Measurements from ENCODE around the gene PTER.

Gene PTER, protein sequence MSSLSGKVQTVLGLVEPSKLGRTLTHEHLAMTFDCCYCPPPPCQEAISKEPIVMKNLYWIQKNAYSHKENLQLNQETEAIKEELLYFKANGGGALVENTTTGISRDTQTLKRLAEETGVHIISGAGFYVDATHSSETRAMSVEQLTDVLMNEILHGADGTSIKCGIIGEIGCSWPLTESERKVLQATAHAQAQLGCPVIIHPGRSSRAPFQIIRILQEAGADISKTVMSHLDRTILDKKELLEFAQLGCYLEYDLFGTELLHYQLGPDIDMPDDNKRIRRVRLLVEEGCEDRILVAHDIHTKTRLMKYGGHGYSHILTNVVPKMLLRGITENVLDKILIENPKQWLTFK

DNA sequence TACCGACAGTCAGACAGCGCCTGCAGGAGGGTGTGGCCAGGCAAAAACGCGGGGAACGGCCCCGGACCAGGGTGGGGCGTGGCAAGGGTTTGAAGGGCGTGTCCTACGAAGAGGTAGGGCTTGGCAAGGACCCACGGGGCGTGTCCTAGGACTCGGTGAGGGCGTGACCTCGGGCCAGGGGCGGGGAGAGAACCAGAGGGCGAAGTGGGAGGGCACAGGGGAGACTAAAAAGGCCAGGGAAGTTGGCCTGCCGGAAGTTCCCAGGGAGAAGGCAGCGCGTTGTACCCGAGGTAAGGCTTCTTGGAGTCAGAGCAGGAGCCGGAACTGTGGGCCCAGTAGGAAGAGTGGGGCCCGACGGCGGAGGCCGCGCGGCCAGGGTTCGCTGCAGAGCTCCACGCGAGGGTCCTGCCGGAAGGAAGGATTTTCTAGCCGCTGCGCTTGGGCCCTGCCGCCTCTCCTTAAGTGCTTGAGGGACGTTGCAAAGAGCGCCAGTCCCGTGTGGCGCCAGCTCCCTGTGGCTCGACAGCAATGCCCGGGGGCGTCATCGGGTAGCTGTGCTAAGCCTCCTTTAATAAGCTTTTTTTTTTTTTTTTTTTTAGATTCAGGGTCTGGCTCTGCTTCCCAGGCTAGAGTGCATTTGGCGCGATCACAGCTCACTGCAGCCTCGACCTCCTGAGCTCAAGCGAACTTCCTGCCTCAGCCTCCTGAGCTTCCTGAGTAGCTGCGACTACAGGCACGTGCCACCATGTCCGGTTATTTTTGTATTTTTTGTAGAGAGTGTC is at the start of gene PTER:
Gene PTER, plus strand, starts transcription at position 253 of the 782 bp plus-strand sequence. CDS start 47,375 bp downstream, outside the sequence.
- FAIRE-seq = peak; percentile 81

DNA sequence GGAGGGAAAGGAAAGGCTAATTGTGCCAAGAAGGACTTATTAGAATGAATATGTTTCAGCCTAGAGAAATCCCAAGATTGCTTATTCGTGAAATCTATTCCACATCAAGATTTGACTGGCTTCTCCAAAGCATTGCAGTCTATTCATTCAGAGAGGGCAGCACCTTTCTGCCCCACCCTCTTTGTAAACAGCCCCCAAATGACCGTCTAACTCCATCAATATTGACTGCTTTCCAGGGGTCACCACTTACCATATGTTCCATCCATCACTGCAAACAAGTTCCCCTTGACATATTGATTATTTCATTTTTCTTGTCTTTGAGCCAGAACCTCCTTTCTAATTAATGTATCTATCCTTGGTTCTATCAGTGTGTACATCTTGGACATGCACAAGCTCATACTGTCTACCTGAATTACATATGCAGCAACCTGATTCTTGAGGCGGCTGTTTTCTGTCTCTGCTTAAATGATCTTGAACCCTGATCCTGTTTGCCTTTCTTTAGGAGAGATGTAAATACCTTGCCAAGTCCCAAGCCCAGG is 44.2 kb upstream of the PTER start:
- FAIRE-seq = no peak

DNA sequence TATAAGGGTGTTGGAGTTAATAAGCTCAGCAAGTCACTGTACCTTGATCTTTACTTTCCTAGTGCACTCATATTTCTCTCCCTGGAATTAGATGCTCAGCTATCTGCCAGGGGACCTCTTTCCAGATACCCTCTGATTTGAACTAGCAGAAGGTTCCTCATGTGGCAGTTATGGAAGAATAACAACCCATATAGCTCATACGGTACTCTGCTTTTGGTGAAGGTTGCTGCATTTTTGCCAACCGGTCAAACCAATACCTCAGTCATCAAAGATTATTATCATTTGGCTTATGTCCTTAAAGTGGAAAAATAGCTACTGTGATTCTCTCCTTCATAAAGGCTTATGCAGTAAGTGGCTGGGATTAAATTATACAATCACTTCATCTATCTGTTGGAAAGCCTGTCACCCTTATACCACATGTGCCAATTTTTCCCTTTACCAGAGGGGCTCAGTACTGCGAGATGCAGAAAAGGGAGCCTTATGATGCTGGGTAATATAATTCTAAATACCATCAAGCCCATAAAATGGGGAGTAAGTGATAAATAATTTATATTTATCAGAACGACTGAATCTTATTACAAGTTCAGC is 43.4 kb upstream of the PTER start:
- no peak for FAIRE-seq

DNA sequence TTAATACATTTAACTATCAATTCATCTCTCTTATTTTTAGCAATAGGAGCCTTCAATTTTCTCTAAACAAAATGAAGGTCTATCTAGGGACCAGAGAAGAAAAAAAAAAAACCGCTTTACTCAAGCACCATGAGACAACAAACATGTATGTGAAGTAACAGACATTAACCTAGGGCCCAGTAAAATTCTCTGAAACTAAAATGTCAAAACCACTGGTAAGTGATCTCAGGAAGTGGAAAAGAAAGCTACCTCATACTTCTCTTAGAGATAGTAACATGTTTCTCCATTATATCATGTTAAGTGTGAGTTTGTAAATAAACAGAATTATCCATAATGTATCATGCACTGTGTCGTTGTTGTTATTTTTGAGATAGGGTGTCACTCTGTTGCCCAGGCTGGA is 35.4 kb upstream of the PTER start:
- no peak for FAIRE-seq

DNA sequence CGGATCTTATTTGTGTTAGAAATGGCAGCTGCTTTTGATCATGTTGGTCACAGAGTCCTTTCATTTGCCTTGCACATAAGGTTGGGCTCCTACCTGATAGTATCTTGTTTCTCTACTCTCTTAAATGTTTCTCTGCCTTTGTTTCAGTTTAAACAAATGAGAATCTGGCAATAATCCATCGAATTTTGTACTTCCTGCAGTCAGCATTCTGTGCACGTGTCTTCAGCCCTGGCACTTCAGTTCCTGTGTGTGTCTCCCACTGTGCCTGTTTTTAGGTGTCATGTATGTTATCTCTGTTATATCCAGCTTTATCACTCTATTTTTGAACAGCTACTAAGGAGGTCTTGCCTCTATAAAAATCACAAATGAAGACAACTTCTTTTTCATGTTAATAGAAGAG is 28.4 kb upstream of the PTER start:
- no peak for FAIRE-seq

DNA sequence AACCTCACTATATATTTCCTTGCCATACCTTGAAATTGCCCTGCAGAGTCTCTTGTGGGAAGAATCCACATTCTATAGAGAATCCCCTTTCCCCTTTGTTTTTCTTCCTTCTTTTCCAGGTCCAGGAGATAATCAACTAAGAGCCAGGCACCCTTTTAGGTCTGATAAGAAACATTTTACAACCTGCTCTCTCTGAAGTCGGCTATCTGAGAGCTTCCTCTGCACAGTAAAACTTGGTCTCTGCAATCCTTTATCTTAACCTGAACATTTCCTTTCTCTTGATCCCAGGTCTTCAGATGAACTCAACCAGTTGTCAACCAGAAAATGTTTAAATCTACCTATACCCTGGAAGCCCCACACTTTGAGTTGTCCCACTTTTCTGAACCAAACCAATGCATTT is 19.5 kb upstream of the PTER start:
- no peak for FAIRE-seq

DNA sequence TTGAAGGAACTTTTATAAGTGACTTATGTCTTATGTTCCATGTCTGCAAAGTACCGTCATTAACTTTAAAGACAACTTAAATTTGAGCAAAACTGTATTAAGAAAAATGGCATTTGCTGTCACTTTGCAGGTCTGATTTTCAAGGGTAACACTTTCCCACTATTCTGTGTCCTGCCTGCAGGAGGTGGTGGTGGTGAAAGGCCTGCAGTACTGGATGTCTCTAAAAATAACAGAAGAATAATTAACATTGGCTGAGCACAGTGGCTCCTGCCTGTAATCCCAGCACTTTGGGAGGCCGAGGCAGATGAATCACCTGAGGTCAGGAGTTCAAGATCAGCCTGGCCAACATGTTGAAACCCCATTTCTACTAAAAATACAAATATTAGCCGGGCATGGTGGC is 13.2 kb upstream of the PTER start:
- no peak for FAIRE-seq

DNA sequence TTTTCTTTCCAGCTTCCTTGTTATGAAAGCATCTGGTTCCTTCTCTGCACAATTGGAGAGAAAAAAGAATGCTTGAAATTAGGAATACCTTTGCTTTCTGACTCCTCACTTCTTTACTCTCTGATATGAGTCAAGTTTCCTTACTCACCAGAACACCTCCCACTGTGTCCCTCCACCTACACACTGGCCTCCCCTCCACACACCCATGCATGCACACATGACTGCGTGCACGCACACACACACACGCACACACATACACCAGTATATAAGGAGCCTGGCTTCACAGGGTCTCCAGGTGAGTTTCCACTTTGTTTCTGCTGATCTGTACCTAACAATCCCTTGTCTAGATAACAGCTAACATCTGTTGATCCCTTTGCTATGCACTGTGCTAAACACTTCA is 11.4 kb upstream of the PTER start:
- FAIRE-seq = no peak

DNA sequence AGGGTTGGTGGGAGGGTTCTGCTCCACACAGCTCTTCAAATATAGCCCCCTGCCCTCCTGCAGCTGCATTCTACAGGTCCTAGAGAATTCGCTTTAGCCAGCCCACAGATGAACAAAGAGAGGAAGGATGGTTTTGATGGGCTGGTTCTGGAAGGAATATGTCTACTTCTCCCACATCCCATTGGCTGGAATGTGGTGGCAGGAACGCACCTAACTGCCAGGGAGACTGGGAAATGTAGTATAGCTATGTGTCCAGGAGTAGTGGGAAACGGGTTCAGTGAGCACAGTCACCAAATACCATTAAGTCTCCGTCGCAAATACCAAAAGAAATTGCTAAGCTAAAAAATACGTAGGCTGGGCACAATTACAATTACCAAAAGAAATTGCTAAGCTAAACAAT is 7.3 kb upstream of the PTER start:
- no peak for FAIRE-seq

DNA sequence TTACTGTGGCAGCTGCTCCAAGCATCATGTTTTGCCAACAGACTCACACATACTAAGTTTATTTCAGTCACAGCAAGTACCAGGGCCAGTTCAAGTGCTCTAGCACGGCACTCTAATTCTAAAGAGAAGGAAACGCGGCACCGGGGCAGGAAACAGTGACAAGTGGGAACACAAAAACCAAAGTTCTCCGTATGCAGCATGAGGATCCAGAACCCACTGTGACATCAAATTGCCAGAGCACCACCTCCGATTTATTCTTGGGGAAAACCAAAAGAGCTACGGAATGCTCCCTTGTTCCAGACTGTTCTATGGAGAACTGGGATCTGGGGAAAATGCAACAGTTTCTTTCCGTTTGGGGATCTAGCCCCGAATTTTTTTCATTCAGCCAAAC is 448 bp upstream of the PTER start:
- FAIRE-seq = no peak

DNA sequence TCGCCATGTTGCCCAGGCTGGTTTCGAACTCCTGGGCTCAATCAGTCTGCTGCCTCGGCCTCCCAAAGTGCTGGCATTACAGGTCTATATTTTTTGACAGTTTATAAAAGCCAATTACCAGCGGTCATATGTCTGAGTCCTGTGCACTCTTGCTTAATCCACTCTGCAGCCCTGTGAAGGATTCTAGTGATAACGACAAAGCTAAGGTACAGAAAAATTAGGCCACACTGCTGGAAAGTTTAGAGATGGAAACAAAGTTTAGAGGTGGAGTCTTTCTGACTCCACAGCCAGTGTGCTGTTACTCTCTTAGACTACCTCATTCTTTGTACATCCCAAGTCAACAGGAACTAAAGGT is 707 bp downstream of the PTER start:
- no peak for FAIRE-seq

DNA sequence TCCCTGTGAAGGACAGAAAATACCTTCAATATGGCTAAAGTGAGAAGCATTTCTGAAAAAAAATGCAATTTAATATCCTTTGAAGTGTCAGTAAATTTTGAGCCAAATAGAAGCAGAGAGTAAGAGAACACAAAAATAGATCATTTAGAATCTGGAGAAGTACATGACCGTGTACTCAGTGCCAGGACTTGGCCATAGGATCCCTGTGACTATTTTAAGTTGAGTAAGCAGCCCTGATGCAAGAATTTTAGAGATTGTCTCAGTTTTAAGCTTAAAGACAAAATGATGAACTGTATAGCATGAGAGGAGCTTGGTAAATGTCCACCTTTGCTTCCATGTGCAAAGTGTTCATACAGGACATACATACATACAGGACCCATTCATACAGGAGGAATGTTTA is 2.5 kb downstream of the PTER start:
- FAIRE-seq = no peak

DNA sequence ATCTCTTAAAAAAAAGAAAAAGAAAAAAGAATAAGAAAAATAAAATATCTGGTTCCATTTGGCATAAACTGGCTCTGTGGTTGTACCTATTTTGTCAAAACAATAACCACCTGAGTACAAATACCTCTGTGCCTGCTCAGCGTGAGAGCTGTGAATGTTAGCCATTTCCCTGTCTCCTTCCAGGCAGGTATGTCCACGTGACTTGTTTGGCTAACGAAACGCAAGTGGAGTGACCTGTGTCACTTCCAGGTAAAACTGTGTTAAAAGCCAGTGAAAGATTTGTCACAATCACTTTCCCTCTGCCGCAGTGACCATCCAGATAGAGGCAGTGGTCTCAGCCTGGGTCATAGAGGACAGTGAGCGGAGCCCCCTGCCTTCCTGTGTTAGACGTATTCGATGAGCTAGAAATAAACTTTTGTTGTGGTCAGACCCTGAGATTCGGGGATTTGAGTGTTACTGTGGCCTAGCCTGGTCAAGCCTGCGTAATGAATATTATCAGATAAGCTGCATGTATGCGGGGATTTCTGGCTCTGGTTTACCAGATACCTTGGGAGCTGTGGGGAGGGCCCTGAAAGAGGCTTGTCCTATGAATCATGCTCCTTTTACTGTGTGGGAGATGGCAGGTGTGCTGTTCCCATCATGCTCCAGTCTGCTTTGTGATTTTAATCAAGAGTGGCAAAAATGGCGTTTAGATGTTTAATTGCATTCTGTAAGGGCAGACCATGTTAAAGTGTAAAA is 3.8 kb downstream of the PTER start:
- FAIRE-seq = no peak

DNA sequence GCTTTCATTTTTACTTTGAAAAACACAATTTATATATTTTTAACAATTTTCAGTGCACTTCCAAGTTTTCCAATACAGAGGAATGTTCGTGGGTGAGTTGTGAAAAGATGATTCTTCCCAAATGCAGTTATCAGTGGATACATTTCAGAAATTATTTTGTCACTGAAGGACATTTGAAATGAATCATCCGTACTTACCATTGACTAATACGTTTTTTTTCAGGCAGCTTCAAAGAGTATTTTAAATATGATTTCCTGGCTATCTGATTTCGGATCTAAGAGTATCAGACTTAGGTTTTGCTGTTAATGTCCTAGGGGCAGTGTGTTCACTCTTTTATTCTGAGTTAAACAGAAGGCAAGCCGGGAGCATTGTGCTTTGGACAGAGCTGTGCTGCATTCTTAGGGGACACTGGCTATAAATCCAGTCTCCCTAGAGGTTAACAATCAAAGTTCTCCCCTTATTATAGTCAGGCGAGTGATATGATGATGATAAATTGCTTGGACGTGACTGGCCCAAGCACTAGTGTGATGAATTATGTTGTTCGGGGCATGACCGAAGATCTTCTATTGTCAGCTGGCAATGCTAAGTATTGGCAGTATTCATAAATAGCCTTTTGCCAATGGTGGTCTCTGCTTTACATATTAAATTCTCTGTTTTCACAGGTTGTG is 4.5 kb downstream of the PTER start:
- FAIRE-seq = no peak

DNA sequence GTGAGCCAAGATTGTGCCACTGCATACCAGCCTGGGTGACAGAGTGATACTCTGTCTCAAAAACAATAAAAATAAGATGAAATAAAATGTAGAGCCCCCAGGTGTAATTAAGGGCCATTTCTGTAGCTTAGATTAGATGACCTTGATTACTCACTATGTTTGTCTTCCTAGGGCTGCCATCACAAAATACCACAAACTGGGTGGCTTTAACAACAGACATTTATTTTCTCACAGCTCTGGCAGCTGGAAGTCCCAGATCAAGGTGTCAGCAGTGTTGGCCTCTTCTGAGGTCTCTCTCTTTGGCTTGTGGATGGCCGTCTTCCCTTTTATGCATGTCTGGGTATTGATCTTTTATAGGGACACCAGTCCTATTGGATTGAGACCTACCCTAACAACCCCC is 6.1 kb downstream of the PTER start:
- no peak for FAIRE-seq

DNA sequence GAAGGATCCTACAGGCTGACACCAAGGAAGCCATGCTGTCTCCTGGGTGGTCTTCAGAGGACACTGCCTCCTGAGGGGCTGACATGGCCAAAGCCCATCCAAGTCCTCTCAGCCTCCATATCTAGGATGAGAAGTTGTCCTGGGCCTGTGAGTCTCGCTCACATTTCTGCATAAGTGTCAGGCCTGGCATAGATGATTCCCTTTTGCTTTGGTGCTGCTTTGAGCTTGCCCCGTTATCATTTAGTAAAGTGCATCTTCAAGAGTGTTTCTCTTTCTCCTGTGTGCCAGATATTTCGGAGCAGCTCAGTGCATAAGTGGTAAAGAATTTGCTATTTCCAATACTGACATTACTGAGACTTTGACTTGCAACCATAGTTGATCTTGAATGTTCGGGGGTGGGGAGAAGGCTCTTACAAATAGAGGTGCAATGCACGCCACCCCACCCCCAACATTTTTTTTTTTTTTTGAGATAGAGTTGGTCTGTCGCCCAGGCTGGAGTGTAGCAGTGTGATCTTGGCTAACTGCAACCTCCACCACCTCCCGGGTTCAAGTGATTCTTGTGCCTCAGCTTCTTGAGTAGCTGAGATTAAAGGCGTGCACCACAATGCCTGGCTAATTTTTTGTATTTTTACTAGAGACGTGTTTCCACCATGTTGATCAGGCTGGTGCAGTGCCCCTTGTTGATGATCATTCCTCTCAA is 9.1 kb downstream of the PTER start:
- FAIRE-seq = no peak

DNA sequence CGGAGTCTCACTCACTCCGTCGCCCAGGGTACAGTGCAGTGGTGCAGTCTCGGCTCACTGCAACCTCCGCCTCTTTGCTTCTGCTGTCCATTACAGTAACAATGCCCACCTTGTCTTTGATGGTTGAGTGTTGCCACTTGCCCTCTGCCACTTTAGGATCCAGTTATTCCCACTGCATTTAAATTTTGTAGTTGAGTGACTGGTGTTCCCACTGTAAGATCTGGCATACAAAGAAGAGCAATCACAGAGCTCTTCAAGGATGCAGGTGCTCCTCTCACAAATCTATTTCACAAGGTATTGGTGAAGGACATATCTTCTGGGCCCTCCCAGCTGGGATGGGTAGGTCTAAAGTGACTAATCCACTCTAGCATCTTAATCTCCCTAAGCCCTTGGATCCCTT is 12.6 kb downstream of the PTER start:
- FAIRE-seq = no peak

DNA sequence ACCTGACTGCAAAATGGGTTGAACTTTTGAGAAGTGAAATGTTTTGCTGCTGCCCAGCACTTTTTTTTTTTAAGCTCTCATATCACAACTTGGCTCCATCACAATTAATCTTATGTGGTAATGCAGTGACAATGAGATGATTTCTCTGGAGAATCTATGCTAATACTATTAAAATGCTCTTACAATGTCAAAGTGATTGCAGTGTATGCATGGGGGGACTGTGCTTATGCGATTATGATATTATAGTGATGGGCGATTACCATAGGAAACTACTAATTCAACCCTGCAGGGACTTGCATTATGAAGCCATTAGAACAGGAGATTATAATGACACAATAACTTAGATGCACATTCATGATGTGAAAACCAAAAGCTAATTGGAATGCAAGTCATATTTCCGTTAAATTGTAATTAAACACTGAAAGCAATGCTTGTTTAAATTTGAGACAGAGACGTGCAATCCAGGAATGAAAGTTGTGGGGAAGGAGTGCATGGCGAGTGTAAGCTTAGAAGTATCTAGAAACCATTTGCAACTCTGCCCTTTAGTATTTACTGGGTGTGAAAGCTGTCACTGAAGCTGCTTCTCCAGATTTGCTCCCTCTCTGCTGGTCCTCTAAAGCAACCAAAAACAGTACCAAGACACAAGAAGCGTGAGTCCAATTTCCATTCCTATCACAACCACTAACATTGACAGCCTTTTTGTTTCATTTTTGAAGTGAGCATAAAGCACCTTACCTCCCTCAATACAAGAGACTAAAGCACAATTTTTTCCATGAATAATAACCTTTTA is 21.6 kb downstream of the PTER start:
- FAIRE-seq = no peak

DNA sequence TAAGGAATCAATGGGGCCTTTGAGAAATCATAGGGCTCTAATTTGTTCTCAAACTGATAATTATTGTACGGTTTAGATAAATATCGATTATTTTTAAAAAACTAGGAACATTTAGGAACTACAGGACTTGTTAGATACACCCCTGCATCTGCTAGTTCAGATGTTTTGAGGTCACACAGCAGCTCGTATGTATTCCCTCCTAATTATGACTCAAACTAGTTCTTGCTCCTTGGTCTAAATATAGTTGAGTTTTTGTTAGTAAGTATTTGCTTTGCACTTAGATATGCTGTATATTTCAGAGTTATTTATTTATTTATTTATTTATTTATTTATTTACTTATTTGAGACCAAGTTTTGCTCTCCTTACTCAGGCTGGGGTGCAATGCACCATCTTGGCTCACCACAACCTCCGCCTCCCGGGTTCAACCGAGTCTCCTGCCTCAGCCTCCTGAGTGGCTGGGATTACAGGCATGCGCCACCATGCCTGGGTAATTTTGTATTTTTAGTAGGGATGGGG is 22.7 kb downstream of the PTER start:
- FAIRE-seq = no peak

DNA sequence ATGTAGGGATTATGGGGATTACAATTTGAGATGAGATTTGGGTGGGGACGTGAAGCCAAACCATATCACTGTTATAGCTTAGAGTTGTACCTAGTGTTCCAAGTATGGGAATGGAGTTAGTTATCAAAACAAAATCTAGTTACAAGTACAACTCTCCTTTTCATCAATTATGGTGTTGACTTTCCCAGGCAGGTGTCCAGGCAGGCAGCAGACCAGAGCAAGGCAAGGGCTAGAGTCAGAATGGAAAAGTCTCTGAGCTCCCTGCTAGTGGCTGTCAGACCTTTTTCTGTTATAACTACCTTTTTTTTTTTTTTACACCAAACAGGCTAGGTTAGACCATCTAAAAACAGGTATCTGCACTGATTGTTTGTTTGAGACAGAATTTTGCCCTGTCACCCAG is 29.2 kb downstream of the PTER start:
- no peak for FAIRE-seq

DNA sequence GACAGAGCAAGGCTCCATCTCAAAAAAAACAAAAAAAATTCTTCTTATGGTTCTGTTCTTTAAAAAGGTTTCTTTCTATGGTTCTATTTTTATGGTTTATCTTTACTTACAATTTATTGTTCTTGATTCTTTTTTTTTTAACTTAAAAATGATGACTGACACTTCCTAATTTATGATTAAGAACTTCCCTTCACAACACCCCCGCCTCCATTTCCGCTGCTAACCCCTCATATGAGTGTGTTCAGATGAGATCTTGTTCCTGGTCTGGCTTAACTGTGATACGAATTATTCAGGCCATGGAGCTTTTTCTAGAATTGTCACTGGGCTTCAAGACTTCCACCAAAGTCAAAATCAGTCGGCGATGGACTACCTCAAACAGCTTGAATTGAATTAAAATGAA is 33.9 kb downstream of the PTER start:
- FAIRE-seq = no peak

All from endometrium (tissue), 2 donors.